HG03520 (cell line): ENCODE data around the gene PRAMEF12.
"Not testable (repeated sequence)": the region's sequence is repeated elsewhere in the genome, so short reads cannot be mapped to it uniquely, and the experiment has no call there.

Experiments used
- ATAC-seq: cut with Tn5 transposase; IDR thresholded peaks from one replicate; pipeline ENCODE4 v1.9.1; 2021; ENCODE audit warnings: mild to moderate bottlenecking, moderate library complexity; ENCODE audit not compliant: unreplicated experiment

The PRAMEF12 gene

DNA sequence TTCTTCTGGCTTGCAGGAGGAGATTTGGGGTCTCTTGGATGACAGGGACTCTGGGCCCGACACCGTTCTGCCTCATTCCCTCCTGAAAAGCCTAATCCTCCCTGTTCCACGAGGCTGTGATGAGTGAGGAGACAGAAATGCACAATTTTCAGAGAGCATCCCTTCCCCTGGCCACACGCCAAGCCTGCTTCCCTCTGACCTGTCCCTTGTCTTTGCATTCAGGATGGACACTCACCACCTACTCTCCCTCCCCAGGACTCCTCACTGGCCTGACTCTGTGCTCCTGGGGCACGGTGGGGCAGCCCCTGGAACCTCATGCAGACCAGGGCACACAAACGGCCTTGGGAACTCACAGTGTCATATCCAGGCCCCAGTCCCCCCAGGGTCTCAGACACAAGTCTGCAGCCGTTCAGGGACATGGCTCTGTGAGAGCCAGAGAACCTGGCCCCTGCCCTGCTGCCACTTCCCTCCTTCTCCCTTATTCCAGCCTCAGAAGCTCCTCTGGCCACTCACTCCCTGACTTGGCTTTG is 3.5 kb upstream of the PRAMEF12 start:
- ATAC-seq: no peak

GRCh38 chr1:12770620-12771019 is 2.9 kb upstream of the PRAMEF12 start:
- no peak for ATAC-seq

- ATAC-seq: no peak
These were observed 2.4 kb upstream of the PRAMEF12 start for GRCh38 chr1:12771186-12771585.

GRCh38 chr1:12772520-12772919 is 1.0 kb upstream of the PRAMEF12 start:
- no peak for ATAC-seq

DNA sequence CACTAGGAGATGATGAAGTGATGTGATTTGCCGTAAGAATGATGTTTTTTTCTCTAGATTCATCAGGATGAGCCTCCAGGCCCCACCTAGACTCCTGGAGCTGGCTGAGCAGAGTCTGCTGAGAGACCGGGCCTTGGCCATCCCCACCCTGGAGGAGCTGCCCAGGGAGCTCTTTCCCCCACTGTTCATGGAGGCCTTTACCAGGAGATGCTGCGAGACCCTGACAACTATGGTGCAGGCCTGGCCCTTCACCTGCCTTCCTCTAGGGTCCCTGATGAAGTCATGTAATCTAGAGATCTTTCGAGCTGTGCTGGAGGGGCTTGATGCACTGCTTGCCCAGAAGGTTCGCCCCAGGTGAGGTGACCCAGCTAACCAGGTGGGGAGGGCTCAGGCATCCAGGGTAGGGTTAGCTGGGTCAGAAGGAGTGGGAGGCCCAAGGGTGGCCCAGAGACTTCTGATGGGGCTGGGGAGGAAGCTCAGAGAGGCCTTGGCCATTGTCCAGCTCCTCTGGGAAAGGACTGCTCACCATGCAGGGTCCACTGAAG is 1.3 kb downstream of the PRAMEF12 start:
- no peak for ATAC-seq

DNA sequence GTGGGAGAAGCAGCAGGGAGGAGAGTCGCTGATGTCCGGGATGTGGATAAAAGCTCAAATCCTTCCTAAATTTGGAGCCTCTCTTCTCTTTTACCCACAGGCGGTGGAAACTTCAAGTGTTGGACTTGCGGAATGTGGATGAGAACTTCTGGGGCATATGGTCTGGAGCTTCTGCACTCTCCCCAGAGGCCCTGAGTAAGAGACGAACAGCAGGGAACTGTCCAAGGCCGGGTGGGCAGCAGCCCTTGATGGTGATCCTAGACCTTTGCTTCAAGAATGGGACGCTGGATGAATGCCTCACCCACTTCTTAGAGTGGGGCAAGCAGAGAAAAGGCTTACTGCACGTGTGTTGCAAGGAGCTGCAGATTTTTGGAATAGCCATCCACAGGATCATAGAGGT is 1.9 kb downstream of the PRAMEF12 start:
- ATAC-seq: no peak

GRCh38 chr1:12776801-12777557 is 3.4 kb downstream of the PRAMEF12 start:
- ATAC-seq: no peak

DNA sequence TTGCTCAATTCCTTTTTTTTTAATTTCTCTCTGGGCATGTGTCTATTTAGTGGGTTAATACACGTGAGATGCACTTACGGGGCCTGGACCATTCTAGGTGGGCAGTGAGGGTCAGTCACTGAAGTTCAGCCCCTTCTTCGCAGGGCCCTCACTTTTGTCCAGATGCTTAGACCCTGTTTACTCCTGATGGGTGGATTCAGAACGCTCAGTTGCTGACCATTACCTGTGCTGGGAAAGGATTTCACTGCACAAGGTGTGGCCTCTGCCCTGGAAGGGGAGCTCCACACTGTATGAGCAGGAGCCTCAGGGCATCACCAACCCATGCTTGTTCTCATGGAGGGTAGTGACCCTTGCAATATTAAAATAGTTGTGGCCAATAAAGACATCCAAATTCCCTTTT is 4.5 kb downstream of the PRAMEF12 start:
- ATAC-seq: no peak

- ATAC-seq: no peak
These were observed 5.4 kb downstream of the PRAMEF12 start for GRCh38 chr1:12778907-12779306.

DNA sequence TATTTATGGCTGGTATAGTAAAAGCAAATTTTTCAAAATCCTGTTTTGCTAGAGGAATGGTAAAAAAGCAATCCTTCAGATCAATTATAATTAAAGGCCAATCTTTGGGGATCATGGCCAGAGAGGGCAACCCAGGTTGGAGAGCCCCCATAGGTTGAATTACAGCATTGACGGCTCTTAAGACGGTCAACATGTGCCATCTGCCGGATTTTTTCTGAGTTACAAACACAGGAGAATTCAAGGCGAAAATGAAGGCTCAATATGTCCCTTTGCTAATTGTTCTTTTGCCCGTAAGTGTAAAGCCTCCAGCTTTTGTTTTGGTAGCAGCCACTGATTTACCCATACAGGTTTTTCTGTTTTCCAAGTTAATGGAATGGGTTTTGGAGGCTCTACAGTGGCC is 8.0 kb downstream of the PRAMEF12 start:
- not testable (repeated sequence) for ATAC-seq

DNA sequence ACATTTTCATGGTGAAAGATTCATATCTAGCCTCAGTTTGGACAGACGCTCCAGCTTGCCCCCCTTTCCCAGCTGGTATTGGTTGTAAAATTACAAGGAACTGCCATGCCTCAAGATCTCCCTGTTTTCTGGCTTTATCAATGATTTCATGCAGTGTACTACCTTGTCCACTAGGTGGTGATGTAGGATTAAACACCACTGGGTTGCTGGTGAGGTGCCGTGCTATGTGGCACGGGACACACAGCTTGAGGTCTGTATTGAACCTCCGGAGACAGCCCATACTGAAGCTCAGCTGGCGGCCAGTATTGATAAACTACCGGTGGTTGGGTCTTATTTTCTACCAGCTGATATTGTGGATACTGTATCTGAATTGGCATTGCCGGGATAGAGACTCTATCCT is 10.2 kb downstream of the PRAMEF12 start:
- not testable (repeated sequence) for ATAC-seq

DNA sequence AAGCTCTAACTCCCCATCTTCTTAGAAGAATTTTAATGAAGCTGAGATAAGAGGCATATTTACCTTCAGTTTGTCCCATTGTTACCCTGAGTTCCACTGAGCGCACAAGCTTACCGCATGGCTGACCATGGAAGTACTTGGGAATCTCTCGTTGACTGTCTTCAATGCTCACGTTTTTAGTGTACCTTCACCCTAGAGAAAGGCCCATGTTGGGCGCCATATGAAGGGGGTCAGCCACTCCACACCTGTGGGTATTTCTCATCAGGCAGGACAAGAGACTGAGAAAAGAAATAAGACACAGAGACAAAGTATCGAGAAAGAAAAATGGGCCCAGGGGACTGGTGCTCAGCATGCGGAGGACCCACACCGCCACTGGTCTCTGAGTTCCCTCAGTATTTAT is 11.2 kb downstream of the PRAMEF12 start:
- ATAC-seq: not testable (repeated sequence)

- not testable (repeated sequence) for ATAC-seq
These were observed 17.6 kb downstream of the PRAMEF12 start, which contains the start of gene PRAMEF1 for GRCh38 chr1:12791097-12791496. TSS of gene PRAMEF1 (plus strand) at chr1:12791397. CDS start at chr1:12793228, 1,831 bp downstream.

DNA sequence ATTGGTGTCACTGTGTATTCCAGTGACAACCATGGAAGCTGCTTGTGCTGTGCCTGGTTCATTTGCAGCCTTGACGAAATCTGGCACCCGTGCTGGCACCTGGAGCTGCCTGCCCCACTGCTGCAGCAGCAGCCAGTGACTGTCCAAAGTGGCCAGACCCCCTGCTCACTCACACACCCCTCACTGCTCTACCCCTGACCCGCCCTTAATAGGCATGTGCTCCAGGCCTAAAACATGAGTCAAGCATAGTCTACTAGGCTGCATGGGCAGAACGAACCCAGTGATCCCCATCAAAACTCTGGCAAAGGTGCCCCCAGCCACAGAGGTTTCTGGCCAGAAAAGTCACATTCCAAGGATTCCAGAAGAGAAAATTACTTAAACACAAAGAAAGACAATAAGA is 25.4 kb downstream of the PRAMEF12 start:
- no peak for ATAC-seq

GRCh38 chr1:12799730-12800129 is 26.2 kb downstream of the PRAMEF12 start:
- ATAC-seq: no peak

DNA sequence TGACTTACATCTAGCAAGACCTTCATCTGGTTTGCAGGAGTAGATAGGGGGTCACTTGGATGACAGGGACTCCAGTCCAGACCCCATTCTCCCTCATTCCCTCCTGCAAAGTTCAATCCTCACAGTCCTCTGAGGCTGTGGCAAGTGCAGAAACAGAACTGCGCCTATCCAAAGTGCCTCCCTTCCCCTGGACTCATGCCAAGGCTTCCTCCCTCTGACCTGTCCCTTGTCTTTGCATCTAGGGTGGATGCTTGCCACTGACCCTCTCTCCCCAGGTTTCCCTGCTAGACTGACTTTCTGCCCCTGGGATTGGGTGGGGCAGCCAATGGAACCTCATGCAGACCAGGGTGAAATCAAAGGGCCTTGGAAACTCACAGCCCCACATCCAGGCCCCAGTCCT is 36.4 kb downstream of the PRAMEF12 start:
- ATAC-seq: no peak

GRCh38 chr1:12810691-12811408 is 37.3 kb downstream of the PRAMEF12 start:
- no peak for ATAC-seq

DNA sequence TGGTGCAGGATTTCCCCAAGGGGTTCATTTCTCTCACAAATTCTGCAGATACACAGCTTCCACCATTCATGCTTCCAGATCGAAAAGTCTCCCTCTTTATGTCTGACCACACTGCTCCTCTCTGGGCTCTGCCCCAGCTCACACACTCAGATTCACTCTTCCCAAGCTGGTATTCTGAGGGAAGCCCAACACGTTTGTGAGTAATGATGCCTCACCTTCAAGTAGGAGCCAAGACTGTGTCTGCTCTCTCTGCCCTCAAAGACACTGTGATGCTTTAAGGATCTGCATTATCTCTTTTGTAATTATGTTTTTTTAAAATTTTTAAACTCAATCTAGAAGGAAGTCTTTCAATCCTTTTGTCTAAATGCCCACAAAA is 37.9 kb downstream of the PRAMEF12 start:
- no peak for ATAC-seq

DNA sequence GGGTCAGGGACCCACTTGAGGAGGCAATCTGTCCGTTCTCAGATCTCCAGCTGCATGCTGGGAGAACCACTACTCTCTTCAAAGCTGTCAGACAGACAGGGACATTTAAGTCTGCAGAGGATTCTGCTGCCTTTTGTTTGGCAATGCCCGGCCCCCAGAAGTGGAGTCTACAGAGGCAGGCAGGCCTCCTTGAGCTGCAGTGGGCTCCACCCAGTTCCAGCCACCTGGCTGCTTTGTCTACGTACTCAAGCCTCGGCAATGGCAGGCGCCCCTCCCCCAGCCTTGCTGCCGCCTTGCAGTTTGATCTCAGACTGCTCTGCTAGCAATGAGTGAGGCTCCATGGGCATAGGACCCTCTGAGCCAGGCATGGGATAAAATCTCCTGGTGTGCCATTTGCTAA is 45.5 kb downstream of the PRAMEF12 start:
- not testable (repeated sequence) for ATAC-seq
